PC-9 (cell line): ENCODE data around the gene UBE3A.

ENCODE experiments used
- CTCF ChIP-seq: fragments of 200-600 bp; sonication (generic); conservative IDR thresholded peaks from 2 replicates; pipeline ENCODE4 v1.6.1; 2017; ENCODE audit warnings: mixed run types, antibody characterized with exemption, mild to moderate bottlenecking, moderate library complexity
- EZH2 ChIP-seq: fragments of 200-600 bp; sonication (generic); IDR thresholded peaks from 2 replicates; pipeline ENCODE4 v1.8.0; 2017; ENCODE audit warnings: antibody characterized with exemption, low read depth

- no peak for TF ChIP-seq CTCF
- TF ChIP-seq EZH2 = no peak
Measured at GRCh38 chr15:25454771-25455170, 15.9 kb upstream of the UBE3A start.
